Chondrocyte (in vitro differentiated cells): ENCODE results near the gene CDHR3. TPM values are rescaled to one million over a fixed set of nuclear protein-coding genes. Genes with fewer than 3 reads are reported as not detected.

ENCODE experiments used
- DNase-seq: peaks from one replicate; pipeline ENCODE4 v3.0.0; 2021; ENCODE audit warnings: mixed read lengths, low spot score
- H3K27ac Mint-ChIP-seq: one replicate; pipeline ENCODE4 v1.8.0; 2021; ENCODE audit warnings: mild to moderate bottlenecking, moderate library complexity, mixed read lengths; ENCODE audit not compliant: unreplicated experiment
- H3K27me3 Mint-ChIP-seq: 2 replicates; pipeline ENCODE4 v1.8.0; 2021; ENCODE audit warnings: low read depth, mixed read lengths
- H3K36me3 Mint-ChIP-seq: 2 replicates; pipeline ENCODE4 v1.8.0; 2021; ENCODE audit warnings: low read depth, mixed read lengths
- H3K4me1 Mint-ChIP-seq: 2 replicates; pipeline ENCODE4 v1.8.0; 2021; ENCODE audit warnings: low read depth, mild to moderate bottlenecking, mixed read lengths
- H3K4me3 Mint-ChIP-seq: one replicate; pipeline ENCODE4 v1.8.0; 2021; ENCODE audit warnings: mild to moderate bottlenecking, moderate library complexity, mixed read lengths; ENCODE audit not compliant: unreplicated experiment
- H3K9me3 Mint-ChIP-seq: 2 replicates; pipeline ENCODE4 v1.8.0; 2021; ENCODE audit warnings: low read depth, mixed read lengths
- total RNA-seq: library from RNA; stranded (reverse); gene quantifications from 3 replicates; pipeline ENCODE4 v1.2.1, GENCODE V29; 2021
- TF ChIP-seq, protein P1 (sequence below): fragments of 200-600 bp; sonication (generic); IDR thresholded peaks from 2 replicates; pipeline ENCODE4 v1.5.0; 2021; ENCODE audit warnings: antibody characterized with exemption, mild to moderate bottlenecking, moderate library complexity

Gene CDHR3
- total RNA-seq, 1 donor from 2014 or later = 1.0 TPM

DNA sequence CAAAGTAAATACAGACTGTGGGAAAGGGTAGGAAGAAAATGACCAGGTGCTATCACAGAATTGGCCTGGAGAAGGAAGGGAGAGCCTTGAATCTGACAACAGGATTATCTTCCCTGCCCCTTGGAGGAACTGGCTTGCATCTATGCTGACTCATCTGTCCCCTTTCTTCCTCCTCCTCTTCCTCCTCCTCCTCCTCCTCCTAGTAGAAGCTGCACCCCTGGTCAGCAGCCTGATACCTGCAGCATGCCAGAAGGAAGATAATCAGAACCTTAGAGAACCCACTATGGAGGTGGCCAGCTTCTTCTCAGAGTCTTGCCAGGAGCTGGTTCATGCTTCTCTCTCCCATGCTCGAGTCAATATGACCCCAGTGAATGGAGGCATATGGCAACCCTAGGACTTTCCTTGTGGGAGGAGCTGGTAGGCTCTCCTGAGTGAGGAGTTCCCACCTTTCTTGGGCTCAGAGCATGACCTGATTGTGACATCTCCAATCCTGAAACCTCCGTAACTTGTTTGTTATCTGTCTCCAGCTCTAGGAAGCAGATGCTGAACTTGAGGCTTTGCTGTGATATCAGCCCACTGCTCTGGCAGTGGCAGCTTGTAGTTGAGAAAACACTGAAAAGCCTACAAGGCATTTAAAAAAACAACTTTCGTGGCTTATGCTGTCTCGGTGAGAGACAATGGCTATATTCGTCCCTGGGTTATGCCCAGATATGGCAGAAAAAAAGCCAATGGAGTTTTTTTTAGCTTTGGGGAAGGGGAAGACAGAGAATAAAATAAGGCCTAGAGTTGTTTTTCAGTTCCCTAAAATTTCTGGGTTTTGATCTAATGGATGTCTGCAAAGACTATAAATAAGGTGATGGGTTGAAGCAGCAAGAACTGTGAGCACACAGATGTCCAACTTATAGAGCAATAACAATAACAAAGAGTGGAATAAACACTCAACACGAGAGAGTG is 60.6 kb downstream of the CDHR3 start:
- Mint-ChIP-seq H3K27ac (peak overlapping the region; percentile 41), H3K36me3 (no peaks in the 10 kb centered on the region), H3K9me3 (no peaks in the 10 kb centered on the region), H3K4me1 (peaks cover 40% of the 10 kb centered on the region), H3K4me3 (no peak overlapping the region), H3K27me3 (peaks cover 7% of the 10 kb centered on the region)
- no peak for DNase-seq
- TF ChIP-seq, protein P1, sequence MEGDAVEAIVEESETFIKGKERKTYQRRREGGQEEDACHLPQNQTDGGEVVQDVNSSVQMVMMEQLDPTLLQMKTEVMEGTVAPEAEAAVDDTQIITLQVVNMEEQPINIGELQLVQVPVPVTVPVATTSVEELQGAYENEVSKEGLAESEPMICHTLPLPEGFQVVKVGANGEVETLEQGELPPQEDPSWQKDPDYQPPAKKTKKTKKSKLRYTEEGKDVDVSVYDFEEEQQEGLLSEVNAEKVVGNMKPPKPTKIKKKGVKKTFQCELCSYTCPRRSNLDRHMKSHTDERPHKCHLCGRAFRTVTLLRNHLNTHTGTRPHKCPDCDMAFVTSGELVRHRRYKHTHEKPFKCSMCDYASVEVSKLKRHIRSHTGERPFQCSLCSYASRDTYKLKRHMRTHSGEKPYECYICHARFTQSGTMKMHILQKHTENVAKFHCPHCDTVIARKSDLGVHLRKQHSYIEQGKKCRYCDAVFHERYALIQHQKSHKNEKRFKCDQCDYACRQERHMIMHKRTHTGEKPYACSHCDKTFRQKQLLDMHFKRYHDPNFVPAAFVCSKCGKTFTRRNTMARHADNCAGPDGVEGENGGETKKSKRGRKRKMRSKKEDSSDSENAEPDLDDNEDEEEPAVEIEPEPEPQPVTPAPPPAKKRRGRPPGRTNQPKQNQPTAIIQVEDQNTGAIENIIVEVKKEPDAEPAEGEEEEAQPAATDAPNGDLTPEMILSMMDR = no peak

DNA sequence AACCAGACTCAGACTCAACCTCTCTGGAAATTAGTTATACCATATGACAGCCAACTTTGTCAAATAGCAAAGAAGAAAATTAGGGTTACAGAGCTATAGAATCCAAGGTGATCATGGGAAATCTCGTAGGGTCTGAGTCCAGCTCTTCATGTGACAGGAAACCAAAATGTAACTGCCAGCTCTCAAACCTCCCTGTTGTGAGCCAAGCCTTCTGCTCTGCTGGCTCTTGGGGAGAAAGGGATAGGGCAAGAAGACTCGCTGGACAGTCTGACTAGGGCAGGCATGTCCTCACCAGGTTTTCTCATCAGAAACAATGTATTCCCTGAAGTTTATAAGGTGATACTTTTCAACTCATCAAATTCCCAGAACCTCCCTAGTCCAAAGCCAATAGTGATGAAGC is 63.0 kb downstream of the CDHR3 start:
- TF ChIP-seq, protein P1 = no peak
- DNase-seq = no peak
- Mint-ChIP-seq H3K27ac (no peak overlapping the region), H3K36me3 (no peaks in the 10 kb centered on the region), H3K27me3 (peaks cover 13% of the 10 kb centered on the region), H3K9me3 (no peaks in the 10 kb centered on the region), H3K4me1 (peaks cover 29% of the 10 kb centered on the region), H3K4me3 (no peak overlapping the region)

DNA sequence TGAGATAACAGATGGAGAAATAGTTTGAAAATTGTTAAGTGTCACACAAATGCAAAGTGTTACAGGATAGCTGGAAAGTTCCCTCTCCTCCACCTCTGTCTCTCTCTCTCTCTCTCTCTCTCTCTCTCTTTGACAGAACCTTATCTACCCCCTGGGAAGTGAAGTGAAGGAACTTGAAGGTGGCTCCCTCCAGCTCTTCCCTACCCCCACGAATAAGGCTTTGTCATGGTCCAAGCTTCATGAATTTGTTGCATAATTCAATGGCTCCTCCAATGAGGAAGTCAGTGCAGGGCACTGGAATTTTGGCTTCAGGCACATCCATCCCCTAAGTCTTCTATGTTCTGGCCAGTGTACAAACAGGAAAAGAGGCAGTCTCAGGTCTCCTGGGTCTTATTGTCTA is 66.4 kb downstream of the CDHR3 start:
- no peak overlapping the region for H3K27ac Mint-ChIP-seq
- peaks cover 14% of the 10 kb centered on the region for H3K4me1 Mint-ChIP-seq
- TF ChIP-seq, protein P1 = no peak
- no peak overlapping the region for H3K4me3 Mint-ChIP-seq
- DNase-seq = no peak
- H3K36me3 Mint-ChIP-seq = peaks cover 3% of the 10 kb centered on the region
- H3K9me3 Mint-ChIP-seq = peaks cover 3% of the 10 kb centered on the region
- peaks cover 30% of the 10 kb centered on the region for H3K27me3 Mint-ChIP-seq

DNA sequence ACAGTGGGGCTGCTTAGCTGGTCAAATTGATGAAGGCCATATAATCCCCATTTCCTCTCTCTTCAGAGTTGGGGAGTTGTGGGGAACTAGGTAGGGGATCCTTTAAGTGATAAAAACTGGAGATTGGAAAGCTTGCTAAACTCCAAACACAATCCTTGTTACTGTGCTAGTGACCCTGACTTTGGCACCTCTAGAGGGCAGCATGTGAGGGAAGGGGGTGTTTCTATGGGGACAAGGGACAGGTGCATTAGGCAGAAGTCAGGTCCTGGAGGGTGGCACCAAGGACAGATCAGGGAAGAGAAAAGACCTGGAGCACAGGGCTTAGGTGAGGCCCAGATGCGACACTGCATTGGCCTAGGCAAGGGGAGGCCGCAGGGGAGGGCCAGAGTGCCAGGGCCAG is 66.9 kb downstream of the CDHR3 start:
- peaks cover 3% of the 10 kb centered on the region for H3K9me3 Mint-ChIP-seq
- TF ChIP-seq, protein P1 = no peak

DNA sequence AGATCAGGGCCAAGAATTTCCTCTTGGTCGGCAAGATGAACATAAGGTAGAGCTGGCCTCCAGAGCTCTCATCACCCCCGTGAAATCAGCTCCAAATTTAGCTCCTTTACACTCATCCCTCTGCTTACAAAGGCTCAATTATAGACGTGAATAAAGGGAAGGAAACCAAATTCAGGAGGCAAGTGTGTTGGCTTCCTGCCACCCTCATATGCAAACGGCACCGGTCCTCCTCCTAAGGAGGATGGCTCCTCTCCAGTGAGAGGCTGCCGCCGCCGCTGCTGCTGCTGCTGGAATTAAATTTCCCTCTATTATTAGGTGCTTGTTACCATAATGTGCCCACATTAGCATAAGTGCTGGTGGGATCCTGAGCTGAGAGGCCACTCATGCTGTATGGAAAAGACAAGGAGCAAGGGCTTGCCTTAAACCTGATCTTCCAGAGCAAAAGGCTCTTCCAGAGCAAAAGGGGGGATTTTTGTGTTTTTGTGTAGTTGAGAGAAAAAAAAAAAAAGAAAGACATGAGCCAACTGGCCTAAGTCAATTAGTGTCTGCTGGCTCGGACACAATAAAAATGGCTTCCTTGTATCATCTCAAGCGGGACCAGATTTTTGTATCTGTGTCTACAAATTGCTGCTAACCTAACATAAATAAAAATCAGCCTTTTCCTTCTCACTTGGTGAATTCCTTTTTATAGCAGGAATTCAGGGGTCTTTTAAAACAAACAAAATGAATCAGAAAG is 68.4 kb downstream of the CDHR3 start:
- H3K27ac Mint-ChIP-seq = no peak overlapping the region
- H3K27me3 Mint-ChIP-seq = peaks cover 29% of the 10 kb centered on the region
- peaks cover 14% of the 10 kb centered on the region for H3K4me1 Mint-ChIP-seq
- H3K4me3 Mint-ChIP-seq = no peak overlapping the region
- H3K36me3 Mint-ChIP-seq = peaks cover 3% of the 10 kb centered on the region
- peaks cover 3% of the 10 kb centered on the region for H3K9me3 Mint-ChIP-seq
- TF ChIP-seq, protein P1 = no peak
- no peak for DNase-seq

More for the DNA sequence above, 66.9 kb downstream of the CDHR3 start:
- H3K4me3 Mint-ChIP-seq = no peak overlapping the region
- no peak overlapping the region for H3K27ac Mint-ChIP-seq
- peaks cover 14% of the 10 kb centered on the region for H3K4me1 Mint-ChIP-seq
- peaks cover 30% of the 10 kb centered on the region for H3K27me3 Mint-ChIP-seq
- DNase-seq = no peak
- peaks cover 3% of the 10 kb centered on the region for H3K36me3 Mint-ChIP-seq
